Thyroid gland (tissue), 4 donors: ENCODE results near the gene RAB40C.

Experiments used
- CTCF ChIP-seq, 6 experiments: fragments of 200-600 bp in 3 of 6; fragments of 450-650 bp in 3 of 6; sonication (generic) in 3 of 6; IDR thresholded peaks; one replicate each; pipeline ENCODE4 v1.5.1; 2016 to 2019; ENCODE audit warnings: antibody characterized with exemption in 6 of 6, mild to moderate bottlenecking in 2 of 6, inconsistent platforms in 1 of 6, moderate library complexity in 1 of 6
- POLR2A ChIP-seq, 2 donors: fragments of 450-650 bp; IDR thresholded peaks; one replicate each; pipeline ENCODE4 v1.6.1; 2017; ENCODE audit warnings: antibody characterized with exemption in 2 of 2, mild to moderate bottlenecking in 2 of 2, moderate library complexity in 1 of 2

- TF ChIP-seq CTCF (IDR thresholded peaks at IDR 0.05) (no peak), POLR2A (IDR thresholded peaks at IDR 0.05) (no peak)
These were observed 28.0 kb downstream of the RAB40C start for GRCh38 chr16:617855-618254.
